Left hindlimb (tissue), 1 donor: ENCODE measurements around the gene CNKSR3.
"Not testable (repeated sequence)": the region's sequence is repeated elsewhere in the genome, so short reads cannot be mapped to it uniquely, and the experiment has no call there.

Experiments
- DNase-seq: peaks from one replicate; pipeline ENCODE4 v3.0.0-alpha.2; 2018

Gene CNKSR3

GRCh38 chr6:154526996-154527395 lies 16.5 kb upstream of the CNKSR3 start:
- no peak for DNase-seq

- no peak for DNase-seq
These were observed 12.1 kb upstream of the CNKSR3 start for GRCh38 chr6:154522576-154522975.

- no peak for DNase-seq
These were observed 10.9 kb upstream of the CNKSR3 start for GRCh38 chr6:154521412-154521811.

- DNase-seq: no peak
These were observed 9.8 kb upstream of the CNKSR3 start for GRCh38 chr6:154520280-154520679.

GRCh38 chr6:154518396-154518795 lies 7.9 kb upstream of the CNKSR3 start:
- no peak for DNase-seq

DNA sequence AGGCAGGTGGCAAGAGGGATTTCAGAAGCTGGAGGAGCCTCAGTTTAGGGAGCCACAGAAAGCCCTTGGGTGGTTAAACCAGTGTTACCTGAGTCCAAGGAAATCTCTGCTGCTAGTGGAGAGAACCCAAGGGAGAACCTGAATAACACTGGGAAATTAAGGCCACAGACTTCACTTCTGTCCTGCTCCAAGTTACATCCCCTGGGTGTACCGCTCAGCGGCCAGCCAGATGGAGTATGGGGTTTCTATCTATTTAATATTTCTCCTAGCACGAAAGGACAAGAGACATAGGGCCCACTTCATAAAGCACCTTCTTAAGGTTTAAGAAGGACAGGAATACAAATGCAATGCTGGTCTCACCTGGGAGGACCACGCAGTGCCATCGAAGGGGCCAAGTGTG lies 5.8 kb upstream of the CNKSR3 start:
- DNase-seq: no peak

GRCh38 chr6:154515826-154516225 lies 5.3 kb upstream of the CNKSR3 start:
- no peak for DNase-seq

- DNase-seq: not testable (repeated sequence)
These were observed 4.6 kb upstream of the CNKSR3 start for GRCh38 chr6:154515076-154515475.

DNA sequence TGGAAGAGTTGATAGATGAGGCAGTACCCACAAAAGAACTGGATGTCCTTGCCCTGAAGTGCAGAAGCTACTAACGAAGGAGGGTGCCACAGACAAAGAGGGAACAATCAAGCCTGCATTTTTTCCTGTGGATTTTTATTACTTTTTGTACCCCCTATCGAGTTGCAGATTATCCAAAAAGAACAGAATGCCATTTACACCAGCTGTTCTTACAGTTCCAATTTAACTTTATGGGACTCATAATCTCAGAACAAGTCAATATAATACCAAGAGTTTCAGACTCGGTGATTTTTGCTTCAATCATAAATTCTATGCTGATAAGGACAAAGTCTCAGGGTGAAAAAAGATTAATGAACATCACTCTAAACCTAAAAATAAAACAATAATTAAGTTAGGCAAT lies 4.0 kb upstream of the CNKSR3 start:
- no peak for DNase-seq

- no peak for DNase-seq
These were observed 3.3 kb upstream of the CNKSR3 start for GRCh38 chr6:154513601-154514320.

DNA sequence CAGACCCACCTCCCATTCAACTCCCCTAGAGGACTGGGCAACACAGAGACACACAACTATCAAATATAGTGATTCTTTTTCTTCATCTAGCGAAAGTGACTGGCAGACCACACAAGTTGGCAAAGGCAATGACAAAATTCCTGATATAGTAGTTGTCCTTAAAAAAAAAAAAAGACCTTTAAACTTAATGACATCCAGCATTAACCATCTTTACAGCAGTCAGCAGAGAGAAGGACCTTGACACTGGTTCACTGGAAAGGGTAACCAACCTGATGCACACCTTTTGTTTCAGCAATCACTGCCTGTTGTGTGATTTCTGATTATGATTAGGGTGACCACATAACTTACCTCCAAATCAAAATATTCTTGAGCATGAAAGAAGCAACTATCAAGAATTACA lies 1.7 kb upstream of the CNKSR3 start:
- no peak for DNase-seq

- no peak for DNase-seq
These were observed 1.3 kb upstream of the CNKSR3 start for GRCh38 chr6:154511791-154512190.

- peak; percentile 68 for DNase-seq
These were observed 903 bp downstream of the CNKSR3 start for GRCh38 chr6:154509421-154510143.

GRCh38 chr6:154508573-154509375 lies 1.7 kb downstream of the CNKSR3 start:
- no peak for DNase-seq

DNA sequence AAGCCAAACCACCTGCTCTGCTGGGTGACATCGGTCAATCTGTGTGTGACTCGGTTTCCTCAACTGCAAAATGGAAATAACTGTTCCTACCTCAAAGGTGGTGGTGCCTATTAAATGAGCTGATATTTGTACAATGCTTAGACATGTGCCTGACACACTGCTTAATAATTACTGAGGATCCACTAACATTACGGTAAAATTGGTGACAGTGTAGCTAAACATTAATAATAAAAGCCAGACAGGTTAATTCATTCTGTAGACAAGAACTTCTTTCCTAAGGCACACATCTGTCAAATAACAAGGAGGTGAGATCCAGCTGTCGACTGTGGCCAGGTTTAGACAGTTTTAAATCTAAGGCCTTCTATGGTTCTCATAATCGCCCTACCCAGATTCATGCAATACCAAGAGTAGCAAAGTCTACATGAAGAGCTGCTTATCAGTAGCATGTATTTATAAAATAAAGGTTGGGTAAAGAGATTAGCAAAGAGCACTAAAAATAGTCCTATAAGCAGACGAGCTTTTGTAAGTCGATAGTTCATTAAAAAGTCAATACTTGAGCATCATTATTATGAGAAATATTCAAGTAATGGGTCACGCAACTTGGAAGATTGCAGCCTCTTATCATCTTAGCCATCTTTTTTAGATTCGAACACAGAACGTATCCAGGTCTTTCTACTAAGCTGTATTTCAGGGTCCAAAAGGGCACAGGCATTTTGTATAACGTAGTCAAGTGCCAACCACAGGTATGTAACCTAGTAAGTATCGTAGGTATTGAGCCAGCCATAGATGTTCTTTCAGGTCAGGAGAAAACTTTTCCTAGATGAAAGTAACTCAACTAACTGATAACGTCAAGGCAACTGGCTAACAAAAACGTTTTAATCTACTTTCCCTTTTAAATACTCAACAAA lies 3.2 kb downstream of the CNKSR3 start:
- DNase-seq: no peak

- DNase-seq: no peak
These were observed 3.9 kb downstream of the CNKSR3 start for GRCh38 chr6:154506582-154506981.

DNA sequence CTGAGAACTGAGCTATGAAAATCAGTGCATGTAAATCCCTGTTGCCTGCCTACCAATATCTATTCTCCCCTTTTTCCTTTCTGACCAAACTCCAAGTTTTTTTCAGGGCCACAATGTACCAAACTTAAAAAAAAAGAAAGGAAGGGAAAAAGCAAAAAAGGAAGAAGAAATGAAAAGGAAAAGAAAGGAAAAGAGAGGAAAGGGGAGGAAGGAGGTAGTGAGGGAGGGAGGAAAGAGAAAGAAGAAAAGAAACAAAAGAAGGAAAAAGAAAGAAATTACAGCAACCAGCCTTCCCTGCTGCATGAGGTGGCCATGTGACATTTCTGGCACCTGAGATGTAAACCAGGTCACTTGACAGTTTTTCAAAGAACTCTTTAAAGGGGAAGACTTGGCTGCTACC lies 4.4 kb downstream of the CNKSR3 start:
- no peak for DNase-seq

DNA sequence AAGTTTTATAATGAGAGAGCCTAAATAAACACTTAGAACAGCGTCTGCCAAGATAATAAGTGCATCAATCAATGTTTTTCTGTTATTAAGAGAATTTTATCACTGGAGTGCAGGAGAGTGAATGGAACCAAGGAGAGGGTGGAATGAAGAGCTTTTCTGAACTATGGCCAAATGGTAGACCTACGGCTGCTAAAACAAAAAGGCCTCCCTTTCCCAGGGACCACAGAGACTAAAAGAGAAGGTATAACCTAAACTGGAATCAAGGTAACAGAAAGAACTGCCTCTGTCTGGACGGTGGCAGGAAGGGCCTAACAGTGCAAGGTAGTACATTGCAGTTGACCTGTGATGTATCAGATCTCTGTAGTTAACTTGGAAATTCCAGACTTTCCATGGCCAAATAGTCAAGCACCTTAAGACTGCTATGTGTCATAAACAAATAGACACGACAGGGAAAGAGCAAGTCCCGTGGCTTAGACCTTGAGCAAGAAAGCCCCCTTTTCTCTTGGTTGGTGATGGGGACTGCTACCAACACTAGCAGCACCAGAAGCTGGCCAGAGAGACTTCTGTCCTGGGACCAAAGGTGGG lies 5.5 kb downstream of the CNKSR3 start:
- DNase-seq: no peak

- no peak for DNase-seq
These were observed 6.4 kb downstream of the CNKSR3 start for GRCh38 chr6:154504102-154504501.

DNA sequence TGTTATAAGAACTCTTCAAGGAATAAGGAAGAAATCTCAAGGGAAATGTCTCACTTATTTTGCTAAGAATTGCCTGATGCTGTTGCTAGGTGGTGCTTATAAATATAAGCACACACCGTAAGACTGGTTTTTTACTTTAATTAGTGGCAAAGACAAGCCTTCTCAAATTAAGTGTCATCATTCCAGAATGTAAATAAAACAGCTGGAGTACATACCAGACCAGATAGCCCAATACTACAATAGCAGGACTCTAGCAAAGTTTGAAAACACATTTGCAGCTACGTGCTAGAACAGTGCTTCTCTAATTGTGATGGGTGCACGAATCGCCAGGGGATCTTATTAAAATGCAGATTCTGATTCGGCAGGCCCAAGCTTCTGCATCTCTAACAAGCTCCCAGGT lies 6.8 kb downstream of the CNKSR3 start:
- DNase-seq: no peak

- no peak for DNase-seq
These were observed 7.9 kb downstream of the CNKSR3 start for GRCh38 chr6:154502553-154502952.

GRCh38 chr6:154501578-154501868 lies 9.0 kb downstream of the CNKSR3 start:
- no peak for DNase-seq
